Neural cell (in vitro differentiated cells): Measurements from ENCODE around the gene PTGIS. TPM values are rescaled to one million over a fixed set of nuclear protein-coding genes. Genes with fewer than 3 reads are reported as not detected.

ENCODE experiments used
- H2AFZ ChIP-seq: fragments of 200-600, 300-800 bp; sonication (generic), shearing (Covaris generic); 2 replicates; pipeline ENCODE4 v1.6.0; 2014; ENCODE audit warnings: low read depth, mild to moderate bottlenecking, antibody characterized with exemption, low read length, moderate library complexity
- H3F3A ChIP-seq: fragments of 200-600 bp; shearing (Covaris generic); 2 replicates; pipeline ENCODE4 v1.6.1; 2016; ENCODE audit warnings: mild to moderate bottlenecking, moderate library complexity, mixed read lengths, antibody characterized with exemption, low read length; ENCODE audit not compliant: insufficient read depth, poor library complexity, severe bottlenecking
- H3K27ac ChIP-seq: fragments of 200-600, 300-800 bp; sonication (generic), shearing (Covaris generic); 2 replicates; pipeline ENCODE4 v1.5.1; 2014; ENCODE audit warnings: mild to moderate bottlenecking, low read length, moderate library complexity
- H3K27me3 ChIP-seq: fragments of 300-800, 200-600 bp; sonication (generic), shearing (Covaris generic); 2 replicates; pipeline ENCODE4 v1.6.0; 2014; ENCODE audit warnings: mild to moderate bottlenecking, low read depth, low read length, moderate library complexity; ENCODE audit not compliant: insufficient read depth
- H3K36me3 ChIP-seq: fragments of 300-800, 200-600 bp; sonication (generic), shearing (Covaris generic); 2 replicates; pipeline ENCODE4 v1.5.1; 2014; ENCODE audit warnings: mild to moderate bottlenecking, antibody characterized with exemption, low read length, moderate library complexity; ENCODE audit not compliant: insufficient read depth
- H3K4me2 ChIP-seq: fragments of 300-800, 200-600 bp; sonication (generic), shearing (Covaris generic); 2 replicates; pipeline ENCODE4 v1.6.0; 2014; ENCODE audit warnings: mild to moderate bottlenecking, low read length
- H3K4me3 ChIP-seq: fragments of 300-800, 200-600 bp; sonication (generic), shearing (Covaris generic); 2 replicates; pipeline ENCODE4 v1.5.1; 2014; ENCODE audit warnings: mild to moderate bottlenecking, low read length, moderate library complexity
- H3K79me2 ChIP-seq: fragments of 200-600 bp; shearing (Covaris generic); replicated peaks from 2 replicates; pipeline ENCODE4 v1.6.0; 2014; ENCODE audit warnings: mild to moderate bottlenecking, low read length, moderate library complexity; ENCODE audit not compliant: insufficient read depth
- H3K9ac ChIP-seq: fragments of 300-800, 200-600 bp; sonication (generic), shearing (Covaris generic); 2 replicates; pipeline ENCODE4 v1.6.1; 2016; ENCODE audit warnings: mild to moderate bottlenecking, low read length, mixed read lengths
- H3K9me2 ChIP-seq: fragments of 200-600 bp; shearing (Covaris generic); 2 replicates; pipeline ENCODE4 v1.6.1; 2016; ENCODE audit warnings: mild to moderate bottlenecking, low read length, mixed read lengths; ENCODE audit not compliant: insufficient read depth
- H3K9me3 ChIP-seq: fragments of 200-600, 300-800 bp; sonication (generic), shearing (Covaris generic); 2 replicates; pipeline ENCODE4 v1.6.1; 2016; ENCODE audit warnings: mild to moderate bottlenecking, mixed run types, low read length, moderate library complexity, mixed read lengths
- H4K20me1 ChIP-seq: fragments of 200-600 bp; shearing (Covaris generic); 2 replicates; pipeline ENCODE4 v1.6.1; 2016; ENCODE audit warnings: mild to moderate bottlenecking, mixed run types; ENCODE audit not compliant: insufficient read depth
- CTCF ChIP-seq: fragments of 450-650 bp; IDR thresholded peaks from 2 replicates; pipeline ENCODE4 v1.5.1; 2014; ENCODE audit warnings: antibody characterized with exemption, mild to moderate bottlenecking, moderate library complexity; ENCODE audit not compliant: poor library complexity, severe bottlenecking
- EP300 ChIP-seq: fragments of 450-650 bp; conservative IDR thresholded peaks from 2 replicates; pipeline ENCODE4 v1.6.1; 2014; ENCODE audit warnings: antibody characterized with exemption, mild to moderate bottlenecking, moderate library complexity; ENCODE audit not compliant: poor library complexity, severe bottlenecking
- EZH2 ChIP-seq: fragments of 200-600, 300-800 bp; shearing (Covaris generic), sonication (generic); IDR thresholded peaks from 2 replicates; pipeline ENCODE4 v1.6.1; 2014; ENCODE audit warnings: antibody characterized with exemption, low read length, borderline replicate concordance, mild to moderate bottlenecking; ENCODE audit not compliant: insufficient read depth, poor library complexity, severe bottlenecking
- MXI1 ChIP-seq: fragments of 450-650 bp; conservative IDR thresholded peaks from 2 replicates; pipeline ENCODE4 v1.6.1; 2014; ENCODE audit warnings: antibody characterized with exemption, mild to moderate bottlenecking; ENCODE audit not compliant: poor library complexity, severe bottlenecking
- POLR2AphosphoS5 ChIP-seq: IDR thresholded peaks from 2 replicates; pipeline ENCODE4 v1.6.1; 2012
- RAD21 ChIP-seq: fragments of 450-650 bp; conservative IDR thresholded peaks from 2 replicates; pipeline ENCODE4 v1.6.1; 2014; ENCODE audit warnings: antibody characterized with exemption, mild to moderate bottlenecking, moderate library complexity
- REST ChIP-seq: IDR thresholded peaks from 2 replicates; pipeline ENCODE4 v1.6.1; 2012; ENCODE audit warnings: borderline replicate concordance
- SMC3 ChIP-seq: fragments of 450-650 bp; conservative IDR thresholded peaks from 2 replicates; pipeline ENCODE4 v1.6.1; 2014; ENCODE audit warnings: antibody characterized with exemption, mild to moderate bottlenecking, moderate library complexity; ENCODE audit not compliant: poor library complexity
- TAF1 ChIP-seq: IDR thresholded peaks from 2 replicates; pipeline ENCODE4 v1.6.1; 2012; ENCODE audit warnings: low read depth
- polyA plus RNA-seq: library from polyadenylated mRNA; depleted of rRNA; stranded (reverse); fragments of >200 nt; gene quantifications from 2 replicates; pipeline ENCODE4 v1.2.3, GENCODE V29; 2014

PTGIS gene
- polyA plus RNA-seq, 1 donor from 2014 or later = 3.2 TPM

- no peak for TF ChIP-seq MXI1
- TF ChIP-seq REST = no peak
- TF ChIP-seq SMC3 = no peak
- TF ChIP-seq CTCF = no peak
- no peak for TF ChIP-seq TAF1
- no peak for TF ChIP-seq POLR2AphosphoS5
- TF ChIP-seq EZH2 = no peak
- TF ChIP-seq RAD21 = no peak
- TF ChIP-seq EP300 = no peak
- Histone ChIP-seq H4K20me1 (no peaks in the 10 kb centered on the region), H3K9me2 (no peaks in the 10 kb centered on the region), H3K27me3 (no peaks in the 10 kb centered on the region), H3K79me2 (no peaks in the 10 kb centered on the region), H3K4me2 (no peak overlapping the region), H3K36me3 (no peaks in the 10 kb centered on the region), H2AFZ (no peak overlapping the region), H3K9me3 (no peaks in the 10 kb centered on the region), H3F3A (no peaks in the 10 kb centered on the region), H3K9ac (no peak overlapping the region), H3K27ac (no peak overlapping the region), H3K4me3 (no peak overlapping the region)
Measured at GRCh38 chr20:49544535-49544934, 23.4 kb downstream of the PTGIS start.

- no peak for TF ChIP-seq SMC3
- TF ChIP-seq EP300 = no peak
- TF ChIP-seq POLR2AphosphoS5 = no peak
- no peaks in the 10 kb centered on the region for H3K9me3 ChIP-seq
- H3K4me3 ChIP-seq = no peak overlapping the region
- H3F3A ChIP-seq = no peaks in the 10 kb centered on the region
- no peak overlapping the region for H3K27ac ChIP-seq
- H3K36me3 ChIP-seq = no peaks in the 10 kb centered on the region
- H3K79me2 ChIP-seq = no peaks in the 10 kb centered on the region
- H2AFZ ChIP-seq = no peak overlapping the region
- no peaks in the 10 kb centered on the region for H4K20me1 ChIP-seq
- no peaks in the 10 kb centered on the region for H3K27me3 ChIP-seq
- no peak overlapping the region for H3K9ac ChIP-seq
- no peaks in the 10 kb centered on the region for H3K9me2 ChIP-seq
- H3K4me2 ChIP-seq = no peak overlapping the region
Measured at GRCh38 chr20:49543858-49544437, 24.0 kb downstream of the PTGIS start.
